ENCODE data around the gene CD151. TPM values are rescaled to one million over a fixed set of nuclear protein-coding genes. Genes with fewer than 3 reads are reported as not detected.

The CD151 gene
- total and polyA plus RNA-seq, 7 donors = 84.4 to 436 (median 248) TPM

DNA sequence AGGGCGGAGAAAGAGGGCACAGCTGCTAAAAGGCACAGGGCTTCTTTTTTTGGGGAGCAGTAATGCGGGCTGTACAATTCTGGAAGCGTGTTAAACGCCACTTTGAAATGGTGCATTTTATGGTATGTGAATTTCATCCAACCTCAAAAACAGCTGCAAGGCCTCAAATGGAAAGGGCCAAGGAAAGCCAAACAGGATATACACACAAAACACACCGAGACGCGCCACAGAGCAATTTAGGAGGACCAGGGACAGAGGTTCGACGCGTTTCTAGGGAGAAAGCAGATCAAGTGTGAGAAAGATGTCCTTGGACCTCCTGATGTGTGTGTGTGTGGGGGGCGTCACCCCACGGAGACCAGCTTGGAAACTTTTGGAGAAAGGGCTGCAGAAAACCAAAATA is 41.0 kb downstream of the CD151 start:
- TF ChIP-seq POLR2AphosphoS5 (IDR thresholded peaks at IDR 0.05) = no peak
- TF ChIP-seq, protein P1, sequence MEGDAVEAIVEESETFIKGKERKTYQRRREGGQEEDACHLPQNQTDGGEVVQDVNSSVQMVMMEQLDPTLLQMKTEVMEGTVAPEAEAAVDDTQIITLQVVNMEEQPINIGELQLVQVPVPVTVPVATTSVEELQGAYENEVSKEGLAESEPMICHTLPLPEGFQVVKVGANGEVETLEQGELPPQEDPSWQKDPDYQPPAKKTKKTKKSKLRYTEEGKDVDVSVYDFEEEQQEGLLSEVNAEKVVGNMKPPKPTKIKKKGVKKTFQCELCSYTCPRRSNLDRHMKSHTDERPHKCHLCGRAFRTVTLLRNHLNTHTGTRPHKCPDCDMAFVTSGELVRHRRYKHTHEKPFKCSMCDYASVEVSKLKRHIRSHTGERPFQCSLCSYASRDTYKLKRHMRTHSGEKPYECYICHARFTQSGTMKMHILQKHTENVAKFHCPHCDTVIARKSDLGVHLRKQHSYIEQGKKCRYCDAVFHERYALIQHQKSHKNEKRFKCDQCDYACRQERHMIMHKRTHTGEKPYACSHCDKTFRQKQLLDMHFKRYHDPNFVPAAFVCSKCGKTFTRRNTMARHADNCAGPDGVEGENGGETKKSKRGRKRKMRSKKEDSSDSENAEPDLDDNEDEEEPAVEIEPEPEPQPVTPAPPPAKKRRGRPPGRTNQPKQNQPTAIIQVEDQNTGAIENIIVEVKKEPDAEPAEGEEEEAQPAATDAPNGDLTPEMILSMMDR (IDR thresholded peaks at IDR 0.05) = no peak
- no peak for TF ChIP-seq EP300 (IDR thresholded peaks at IDR 0.05)
- TF ChIP-seq POLR2A (IDR thresholded peaks at IDR 0.05) = no peak
- Histone ChIP-seq H3K4me1 (no peaks in the 10 kb centered on the region), H3K9me3 (no peaks in the 10 kb centered on the region), H3K4me3 (no peak overlapping the region), H3K27me3 (no peaks in the 10 kb centered on the region), H3K27ac (no peak overlapping the region), H3K36me3 (peaks cover 0 to 10% (median 0%) of the 10 kb centered on the region in 4 donors)
- no peak for DNase-seq
- intact Hi-C loops (cut with DNase I) = no loop called here
- 74 to 80% methylated on average over 12 of the region's 12 CpGs for WGBS, 2 donors

DNA sequence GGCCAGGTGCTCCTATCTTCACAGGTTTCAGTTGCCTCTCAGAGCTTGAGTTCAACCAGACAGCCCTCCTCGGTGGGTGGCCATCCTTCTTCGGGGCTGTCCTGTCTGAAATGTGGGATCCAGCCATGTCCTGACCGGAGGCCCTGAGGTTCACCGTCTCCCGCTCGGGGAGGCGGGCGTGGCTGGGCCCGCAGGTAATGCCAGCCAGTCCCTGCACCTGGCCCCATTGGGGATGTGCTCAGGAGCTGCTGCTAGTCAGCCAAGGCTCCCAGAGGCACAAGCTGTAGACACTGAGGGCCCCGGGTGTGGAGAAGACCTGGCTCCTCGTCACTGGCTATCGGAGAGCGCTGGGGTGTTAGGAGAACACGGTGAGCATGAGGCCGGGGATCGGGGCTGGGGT is 42.5 kb downstream of the CD151 start:
- H3K9me3 ChIP-seq = no peaks in the 10 kb centered on the region
- no peak overlapping the region for H3K4me3 ChIP-seq
- no peaks in the 10 kb centered on the region for H3K4me1 ChIP-seq
- no peak overlapping the region for H3K27ac ChIP-seq
- 73 to 89% methylated on average over 16 of the region's 16 CpGs for WGBS, 2 donors
- intact Hi-C loops (cut with DNase I) = no loop called here
- no peak for TF ChIP-seq EP300 (IDR thresholded peaks at IDR 0.05)
- no peak for TF ChIP-seq POLR2AphosphoS5 (IDR thresholded peaks at IDR 0.05)
- TF ChIP-seq, protein P1 (IDR thresholded peaks at IDR 0.05) = no peak
- no peak for TF ChIP-seq POLR2A (IDR thresholded peaks at IDR 0.05)
- DNase-seq = no peak
- H3K27me3 ChIP-seq = no peaks in the 10 kb centered on the region
- H3K36me3 ChIP-seq = peaks cover 0 to 10% (median 2%) of the 10 kb centered on the region in 4 donors

DNA sequence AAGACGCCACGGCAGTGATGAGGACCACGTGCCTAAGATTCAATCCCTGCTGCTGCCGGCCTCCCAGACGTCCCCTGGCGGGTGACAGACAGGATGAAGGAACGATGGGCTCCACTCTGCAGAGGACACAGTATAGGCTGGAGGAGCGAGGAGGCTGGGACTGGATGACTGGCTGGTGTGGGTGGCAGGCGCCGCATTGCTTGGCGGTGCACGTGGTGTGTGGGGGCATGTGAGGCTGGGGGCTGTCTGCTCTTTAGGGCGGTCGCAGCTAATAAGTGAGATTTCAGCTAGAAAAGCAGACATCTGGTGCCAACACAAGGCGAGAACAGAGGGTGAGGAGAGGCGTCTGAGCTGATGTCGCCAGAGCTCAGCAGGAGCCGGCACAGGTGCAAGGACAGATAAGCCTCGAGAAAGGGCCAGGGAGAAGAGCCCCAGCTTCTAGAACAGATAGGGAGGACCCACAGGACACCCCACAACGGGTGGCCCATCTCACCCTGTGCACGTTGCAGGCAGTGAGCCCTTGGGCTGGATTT is 43.1 kb downstream of the CD151 start:
- Histone ChIP-seq H3K4me1 (no peaks in the 10 kb centered on the region), H3K27ac (no peak overlapping the region), H3K4me3 (no peak overlapping the region), H3K27me3 (no peaks in the 10 kb centered on the region), H3K36me3 (peaks cover 0 to 13% (median 4%) of the 10 kb centered on the region in 4 donors), H3K9me3 (no peaks in the 10 kb centered on the region)
- intact Hi-C loops (cut with DNase I) = no loop called here
- TF ChIP-seq EP300 (IDR thresholded peaks at IDR 0.05) (no peak), POLR2AphosphoS5 (IDR thresholded peaks at IDR 0.05) (no peak), POLR2A (IDR thresholded peaks at IDR 0.05) (no peak)
- TF ChIP-seq, protein P1 (IDR thresholded peaks at IDR 0.05) = no peak
- WGBS, 2 donors = 92 to 94% methylated on average over 21 of the region's 21 CpGs
- no peak for DNase-seq

DNA sequence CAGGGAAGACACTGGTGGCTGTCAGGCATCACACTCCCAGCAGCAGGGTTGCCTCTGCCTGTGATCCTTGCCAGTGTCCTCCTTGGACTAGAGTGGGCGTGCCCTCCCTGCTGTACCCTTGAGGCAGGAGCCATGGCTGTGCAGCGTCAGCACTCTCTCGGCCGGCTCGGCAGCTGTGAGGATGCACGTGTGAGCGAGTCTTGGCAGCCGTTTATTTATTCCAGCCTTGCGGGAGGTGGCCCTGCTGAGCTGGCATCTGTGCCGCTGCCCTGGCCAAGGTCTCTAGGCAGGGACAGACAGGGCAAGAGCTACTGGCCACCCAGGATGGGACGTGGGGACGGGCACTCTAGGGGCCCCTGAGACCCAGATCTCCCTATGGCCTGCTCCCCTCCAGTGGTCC is 43.8 kb downstream of the CD151 start:
- 85 to 88% methylated on average over 12 of the region's 12 CpGs for WGBS, 2 donors
- no peak for DNase-seq
- Histone ChIP-seq H3K4me3 (no peak overlapping the region), H3K27ac (no peak overlapping the region), H3K27me3 (no peaks in the 10 kb centered on the region), H3K36me3 (peaks cover 0 to 13% (median 4%) of the 10 kb centered on the region in 4 donors), H3K9me3 (no peaks in the 10 kb centered on the region), H3K4me1 (no peaks in the 10 kb centered on the region)
- TF ChIP-seq EP300 (IDR thresholded peaks at IDR 0.05) (no peak), POLR2A (IDR thresholded peaks at IDR 0.05) (no peak), POLR2AphosphoS5 (IDR thresholded peaks at IDR 0.05) (no peak)
- TF ChIP-seq, protein P1 (IDR thresholded peaks at IDR 0.05) = no peak
- intact Hi-C loops (cut with DNase I) = no loop called here

DNA sequence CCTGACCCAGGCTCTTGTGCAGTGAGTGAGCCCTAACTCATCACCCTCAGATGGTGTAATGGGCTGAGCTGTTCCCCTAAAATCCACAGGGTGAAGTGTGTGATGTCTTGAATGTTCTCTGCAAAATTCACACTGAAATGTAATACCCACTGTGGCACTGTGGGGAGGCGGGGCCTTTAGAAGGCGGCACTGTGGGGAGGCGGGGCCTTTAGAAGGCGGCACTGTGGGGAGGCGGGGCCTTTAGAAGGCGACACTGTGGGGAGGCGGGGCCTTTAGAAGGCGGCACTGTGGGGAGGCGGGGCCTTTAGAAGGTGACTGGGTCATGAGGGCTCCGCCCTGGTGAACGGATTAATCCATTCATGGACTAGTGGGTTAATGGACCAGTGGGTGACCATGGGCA is 44.8 kb downstream of the CD151 start:
- H3K4me3 ChIP-seq = no peak overlapping the region
- no peaks in the 10 kb centered on the region for H3K9me3 ChIP-seq
- no peaks in the 10 kb centered on the region for H3K4me1 ChIP-seq
- TF ChIP-seq POLR2AphosphoS5 (IDR thresholded peaks at IDR 0.05) (no peak), POLR2A (IDR thresholded peaks at IDR 0.05) (no peak), EP300 (IDR thresholded peaks at IDR 0.05) (no peak)
- TF ChIP-seq, protein P1 (IDR thresholded peaks at IDR 0.05) = no peak
- intact Hi-C loops (cut with DNase I) = no loop called here
- H3K27me3 ChIP-seq = no peaks in the 10 kb centered on the region
- peaks cover 0 to 21% (median 4%) of the 10 kb centered on the region in 4 donors for H3K36me3 ChIP-seq
- 94 to 95% methylated on average over 11 of the region's 11 CpGs for WGBS, 2 donors
- H3K27ac ChIP-seq = no peak overlapping the region
- no peak for DNase-seq

Measured in sigmoid colon (tissue), 7 donors.